GM18502 (cell line): Measurements from ENCODE around the gene TMEM119.
"Not testable (repeated sequence)": the region's sequence is repeated elsewhere in the genome, so short reads cannot be mapped to it uniquely, and the experiment has no call there.

Source experiments
- ATAC-seq: cut with Tn5 transposase; IDR thresholded peaks from one replicate; pipeline ENCODE4 v1.9.1; 2021; ENCODE audit warnings: mild to moderate bottlenecking; ENCODE audit not compliant: unreplicated experiment, poor library complexity

Gene TMEM119

GRCh38 chr12:108570743-108571608 is 26.9 kb downstream of the TMEM119 start:
- ATAC-seq, result no peak

- peak; percentile 76 for ATAC-seq
Measured at GRCh38 chr12:108568338-108569154, 29.3 kb downstream of the TMEM119 start.

GRCh38 chr12:108567406-108568337 is 30.2 kb downstream of the TMEM119 start:
- no peak for ATAC-seq

GRCh38 chr12:108566452-108566851 is 31.4 kb downstream of the TMEM119 start:
- ATAC-seq, result no peak

GRCh38 chr12:108565976-108566375 is 31.9 kb downstream of the TMEM119 start:
- no peak for ATAC-seq

GRCh38 chr12:108565146-108565545 is 32.7 kb downstream of the TMEM119 start:
- ATAC-seq, result no peak

GRCh38 chr12:108564724-108565123 is 33.2 kb downstream of the TMEM119 start:
- ATAC-seq, result no peak

- ATAC-seq, result no peak
Measured at GRCh38 chr12:108563804-108564151, 34.1 kb downstream of the TMEM119 start.

- peak; percentile 34 for ATAC-seq
Measured at GRCh38 chr12:108563136-108563803, 34.6 kb downstream of the TMEM119 start.

- peak; percentile 56 for ATAC-seq
Measured at GRCh38 chr12:108562348-108563135, 35.3 kb downstream of the TMEM119 start, which contains the start of gene ISCU. ISCU (plus strand) TSS chr12:108562596; CDS start chr12:108562623, 27 bp downstream.

GRCh38 chr12:108561852-108562347 is 36.0 kb downstream of the TMEM119 start:
- ATAC-seq, result no peak

GRCh38 chr12:108560752-108561719 is 36.8 kb downstream of the TMEM119 start, which contains the start of gene SART3:
SART3 (minus strand) TSS chr12:108561173; CDS start chr12:108561154, 19 bp downstream.
- peak; percentile 35 for ATAC-seq

- no peak for ATAC-seq
Measured at GRCh38 chr12:108560321-108560721, 37.6 kb downstream of the TMEM119 start.

- no peak for ATAC-seq
Measured at GRCh38 chr12:108559748-108560147, 38.1 kb downstream of the TMEM119 start.

GRCh38 chr12:108559007-108559655 is 38.8 kb downstream of the TMEM119 start:
- no peak for ATAC-seq

- ATAC-seq, result not testable (repeated sequence)
Measured at GRCh38 chr12:108555383-108555782, 42.5 kb downstream of the TMEM119 start.

- ATAC-seq, result no peak
Measured at GRCh38 chr12:108553799-108554198, 44.1 kb downstream of the TMEM119 start.
